WI38 (cell line): ENCODE measurements around the gene DCC.

Experiments
- H3K4me3 ChIP-seq: 2 replicates; pipeline ENCODE4 v1.5.1; 2011; ENCODE audit warnings: low read depth, mild to moderate bottlenecking, control low read depth, low read length
- TF ChIP-seq, protein P1 (sequence below): IDR thresholded peaks from 2 replicates; pipeline ENCODE4 v1.5.1; 2012; ENCODE audit warnings: low read depth, mild to moderate bottlenecking, control low read depth, low read length

DCC gene

DNA sequence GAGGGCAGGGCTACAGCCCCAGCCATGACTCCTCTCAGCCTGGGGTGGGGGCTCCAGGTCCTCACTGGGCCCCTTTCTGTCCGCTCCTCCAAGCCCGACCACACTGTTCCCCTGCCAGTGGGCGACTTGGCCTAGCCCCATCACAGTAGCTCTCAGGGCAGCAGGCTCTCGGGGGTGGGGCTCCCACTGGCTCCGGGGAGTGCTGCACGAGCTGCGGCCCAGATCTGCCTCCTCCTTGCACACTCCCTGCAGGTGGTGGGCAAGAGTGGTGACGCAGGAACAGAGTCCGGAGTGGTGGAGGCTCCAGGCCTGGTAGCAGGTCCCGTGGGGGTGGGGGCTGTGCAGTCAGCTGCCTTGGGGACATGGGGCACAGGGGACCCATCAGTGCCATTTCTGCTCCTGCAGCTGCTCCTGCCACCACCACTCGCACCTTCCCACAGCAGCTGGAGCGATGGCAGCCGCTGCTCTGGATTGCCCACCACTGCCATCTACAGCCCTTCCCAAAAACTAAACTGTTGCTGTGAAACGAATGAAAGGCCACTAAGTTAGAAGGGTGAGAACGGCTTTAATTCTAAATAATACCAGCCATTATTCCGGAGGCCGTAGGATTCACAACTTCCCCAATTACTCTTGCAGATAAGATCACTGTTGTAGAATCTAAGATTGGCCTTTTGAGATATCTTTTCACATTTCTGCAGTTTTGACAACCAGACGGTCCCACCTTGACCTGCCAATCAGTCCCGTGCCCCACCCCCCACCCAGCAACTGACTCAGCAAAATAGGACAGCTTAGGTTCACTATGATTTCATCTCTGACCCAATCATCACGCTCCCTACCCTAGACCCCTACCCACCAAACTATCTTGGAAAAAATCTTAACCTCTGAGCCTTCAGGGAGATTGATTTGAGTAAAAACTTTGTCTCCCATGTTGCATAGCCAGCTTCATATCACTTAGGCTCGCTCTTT lies 530.2 kb downstream of the DCC start:
- no peak overlapping the region for H3K4me3 ChIP-seq
- TF ChIP-seq, protein P1, sequence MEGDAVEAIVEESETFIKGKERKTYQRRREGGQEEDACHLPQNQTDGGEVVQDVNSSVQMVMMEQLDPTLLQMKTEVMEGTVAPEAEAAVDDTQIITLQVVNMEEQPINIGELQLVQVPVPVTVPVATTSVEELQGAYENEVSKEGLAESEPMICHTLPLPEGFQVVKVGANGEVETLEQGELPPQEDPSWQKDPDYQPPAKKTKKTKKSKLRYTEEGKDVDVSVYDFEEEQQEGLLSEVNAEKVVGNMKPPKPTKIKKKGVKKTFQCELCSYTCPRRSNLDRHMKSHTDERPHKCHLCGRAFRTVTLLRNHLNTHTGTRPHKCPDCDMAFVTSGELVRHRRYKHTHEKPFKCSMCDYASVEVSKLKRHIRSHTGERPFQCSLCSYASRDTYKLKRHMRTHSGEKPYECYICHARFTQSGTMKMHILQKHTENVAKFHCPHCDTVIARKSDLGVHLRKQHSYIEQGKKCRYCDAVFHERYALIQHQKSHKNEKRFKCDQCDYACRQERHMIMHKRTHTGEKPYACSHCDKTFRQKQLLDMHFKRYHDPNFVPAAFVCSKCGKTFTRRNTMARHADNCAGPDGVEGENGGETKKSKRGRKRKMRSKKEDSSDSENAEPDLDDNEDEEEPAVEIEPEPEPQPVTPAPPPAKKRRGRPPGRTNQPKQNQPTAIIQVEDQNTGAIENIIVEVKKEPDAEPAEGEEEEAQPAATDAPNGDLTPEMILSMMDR = no peak

DNA sequence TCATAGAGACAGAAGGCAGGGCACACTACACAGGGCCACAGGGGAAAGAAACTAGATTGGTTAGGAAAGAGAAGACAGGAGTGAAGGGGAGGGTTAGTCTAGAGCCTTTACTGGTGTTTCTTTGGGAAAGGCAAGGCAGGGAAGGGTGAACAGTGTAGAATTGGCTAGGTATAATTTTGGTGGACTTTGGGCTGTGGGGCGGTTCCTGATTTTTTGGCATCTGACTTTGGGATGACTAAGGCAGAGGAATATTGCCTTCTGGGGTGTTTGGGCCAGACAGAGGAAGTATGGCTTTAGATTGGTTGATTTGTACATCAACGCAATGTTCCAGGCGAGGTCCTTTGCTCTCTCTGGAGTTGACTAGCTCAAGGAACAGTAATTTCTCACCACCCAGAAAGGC lies 534.8 kb downstream of the DCC start:
- no peak overlapping the region for H3K4me3 ChIP-seq
- TF ChIP-seq, protein P1 = no peak

DNA sequence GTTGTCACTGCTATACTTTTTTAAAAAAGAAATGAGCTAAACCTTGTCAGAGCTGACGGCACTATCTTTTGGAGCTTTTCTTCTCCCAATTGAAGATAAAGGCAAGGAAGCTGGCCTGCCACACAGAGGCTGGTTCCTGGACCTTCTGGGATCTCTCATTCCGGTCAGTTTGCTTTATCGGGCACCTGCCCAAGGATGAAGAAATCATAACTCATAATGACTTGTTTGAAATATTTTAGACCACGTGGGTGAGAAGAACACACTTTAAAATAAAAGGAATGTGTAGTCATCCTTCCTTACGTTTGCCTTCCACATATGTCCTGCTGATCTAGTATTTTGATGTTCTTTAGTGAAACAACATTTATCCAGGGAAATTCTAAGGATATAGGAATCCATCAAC lies 535.7 kb downstream of the DCC start:
- no peak overlapping the region for H3K4me3 ChIP-seq
- TF ChIP-seq, protein P1 = no peak

DNA sequence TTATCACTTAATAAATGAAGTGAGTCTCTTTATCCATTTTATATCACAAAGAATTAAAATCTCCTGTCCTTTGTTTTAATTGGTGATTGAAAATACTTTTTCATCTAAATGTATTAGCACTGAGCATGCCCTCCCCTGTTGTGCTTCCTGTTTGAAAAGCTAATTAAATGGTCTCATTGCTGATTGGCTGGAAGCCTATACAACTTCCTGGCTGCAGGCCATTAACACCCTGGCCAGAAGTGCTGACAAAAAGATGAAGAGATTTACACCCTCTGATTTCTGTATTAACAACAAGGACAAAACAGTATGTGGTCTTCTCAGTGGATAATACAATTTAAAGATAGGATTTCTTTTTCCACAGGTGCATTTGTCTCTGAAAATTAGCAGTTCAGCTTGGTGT lies 548.0 kb downstream of the DCC start:
- TF ChIP-seq, protein P1 = no peak
- H3K4me3 ChIP-seq = no peak overlapping the region

- TF ChIP-seq, protein P1 = no peak
- no peak overlapping the region for H3K4me3 ChIP-seq
These were observed 554.8 kb downstream of the DCC start for GRCh38 chr18:52894801-52895200.

GRCh38 chr18:52897611-52898484 lies 557.9 kb downstream of the DCC start:
- TF ChIP-seq, protein P1 = no peak
- H3K4me3 ChIP-seq = no peak overlapping the region
